Adrenal gland (tissue), 12 donors: Measurements from ENCODE around the gene NUP43. TPM values are rescaled to one million over a fixed set of nuclear protein-coding genes. Genes with fewer than 3 reads are reported as not detected.
"Not testable (repeated sequence)": the region's sequence is repeated elsewhere in the genome, so short reads cannot be mapped to it uniquely, and the experiment has no call there.

Experiments
- DNase-seq, 7 donors: peaks; one replicate each; pipeline ENCODE4 v3.0.0-alpha.2; 2019 to 2020
- H3K27ac ChIP-seq, 5 donors: fragments of 200-600 bp; sonication (generic) in 4 of 5; 1 replicate in 3 of 5; 2 replicates in 2 of 5; pipeline versions ENCODE4 v1.5.1 to v1.8.0; 2016 to 2020; ENCODE audit warnings: mild to moderate bottlenecking in 1 of 5
- H3K27me3 ChIP-seq: fragments of 200-600 bp; 2 replicates; pipeline ENCODE4 v1.8.0; 2021
- H3K36me3 ChIP-seq, 2 donors: fragments of 200-600 bp; replicated peaks in 1 of 2; 1 replicate in 1 of 2; 2 replicates in 1 of 2; pipeline versions ENCODE4 v1.5.1 to v1.8.0; 2018 to 2022
- H3K4me1 ChIP-seq, 2 donors: fragments of 200-600 bp; replicated peaks in 1 of 2; 1 replicate in 1 of 2; 2 replicates in 1 of 2; pipeline versions ENCODE4 v1.5.1 to v1.8.0; 2018 to 2021
- H3K4me3 ChIP-seq, 4 donors: fragments of 200-600 bp; sonication (generic) in 3 of 4; one replicate each; pipeline ENCODE4 v1.5.1; 2016 to 2018
- H3K9me3 ChIP-seq, 3 donors: fragments of 200-600 bp; sonication (generic) in 1 of 3; replicated peaks in 1 of 3; 1 replicate in 2 of 3; 2 replicates in 1 of 3; pipeline versions ENCODE4 v1.5.1 to v1.8.0; 2016 to 2021
- POLR2A ChIP-seq, 2 donors: fragments of 450-650 bp; IDR thresholded peaks; one replicate each; pipeline ENCODE4 v1.6.1; 2017; ENCODE audit warnings: antibody characterized with exemption in 2 of 2, mild to moderate bottlenecking in 2 of 2, moderate library complexity in 1 of 2
- WGBS, 4 donors: extraction: QIAGEN DNeasy Blood & Tissue Kit in 2 of 4; methylation state at CpG; one replicate each; pipeline versions ENCODE4 v1.1.5 to v1.1.7; 2013 to 2017; 5-methylcytosine and 5-hydroxymethylcytosine counted together
- intact Hi-C, 2 donors: fragments of 100-400 bp; cut with DNase I; formaldehyde crosslinking; loops; one replicate each; pipeline versions ENCODE4 v1.14.1 to v1.15.0; 2022 to 2023
- polyA plus RNA-seq, 3 donors: library from polyadenylated mRNA; stranded (reverse); fragments of 200-250 nt in 2 of 3; fragments of 350-450 nt in 1 of 3; fragmentation: Illumina TruSeq in 1 of 3; extraction: RNeasy Lipid Tissue Mini Kit (QIAGEN cat#74804) in 1 of 3; gene quantifications; one replicate each; pipeline ENCODE4 v1.2.3, GENCODE V29; 2013 to 2014
- total RNA-seq, 9 donors: library from RNA; depleted of rRNA in 4 of 9; stranded (reverse); fragments of >200 nt in 4 of 9; fragments of 120-200 nt in 1 of 9; fragmentation: NEBNext Ultra II Directional in 1 of 9; extraction: Animal tissue kit (Norgen Biotek cat#: 25700) in 1 of 9; gene quantifications; one replicate each; pipeline versions ENCODE4 v1.1.0 to v1.2.4, GENCODE V29; 2013 to 2023
- TF ChIP-seq, protein P1 (sequence below), 6 experiments: fragments of 450-650 bp in 4 of 6; fragments of 200-600 bp in 2 of 6; sonication (generic) in 1 of 6; IDR thresholded peaks; 1 replicate in 5 of 6; 2 replicates in 1 of 6; pipeline versions ENCODE4 v1.5.1 to v1.8.0; 2016 to 2021; ENCODE audit warnings: antibody characterized with exemption in 6 of 6, mild to moderate bottlenecking in 2 of 6, moderate library complexity in 1 of 6
- donor health status: healthy with polysubstance abuse.
- donor health status: Bipolar disorder and iron deficiency.
- donor health status: DM: yes; HTN: yes; CAD: no.
- donor health status: DM: no; HTN: no; CAD: no.
- donor health status: DM: no; HTN: no; CAD: no.
- donor health status: DM: yes; HTN: yes; CAD: no.

Gene NUP43
- total and polyA plus RNA-seq, 12 donors = 6.2 to 36.2 (median 23.5) TPM

DNA sequence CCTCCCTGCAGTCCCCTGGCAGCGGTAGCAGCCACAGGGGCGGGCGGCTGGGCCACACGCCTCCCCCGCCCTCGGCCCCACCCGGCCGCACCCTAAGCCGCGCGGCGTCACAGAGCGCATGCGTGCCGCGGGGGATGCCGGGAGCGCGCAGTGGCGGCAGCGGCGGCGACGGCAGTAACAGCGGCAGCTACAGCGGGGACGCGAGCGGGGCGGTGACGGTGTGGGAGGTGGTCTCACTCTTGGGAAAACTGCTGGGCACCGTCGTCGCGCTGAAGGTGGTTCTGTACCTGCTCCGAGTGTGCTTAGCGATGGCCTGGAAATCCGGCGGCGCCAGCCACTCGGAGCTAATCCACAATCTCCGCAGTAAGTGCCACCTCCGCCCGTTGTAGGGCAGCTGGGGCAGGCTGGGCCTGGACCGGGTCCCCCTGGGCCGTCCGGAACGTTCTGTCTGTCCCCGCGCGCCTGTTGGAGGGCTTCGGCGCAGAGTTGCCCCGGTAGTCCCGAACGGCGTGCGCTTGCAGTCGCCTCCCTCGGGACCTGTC is 3.3 kb upstream of the NUP43 start, which contains the start of gene PCMT1:
Gene PCMT1, plus strand, starts transcription at position 148 of the 542 bp plus-strand sequence. Its CDS starts 161 bp downstream, at position 309.
- DNase-seq = peak; percentile 88 to 94 (median 92)
- TF ChIP-seq, protein P1, sequence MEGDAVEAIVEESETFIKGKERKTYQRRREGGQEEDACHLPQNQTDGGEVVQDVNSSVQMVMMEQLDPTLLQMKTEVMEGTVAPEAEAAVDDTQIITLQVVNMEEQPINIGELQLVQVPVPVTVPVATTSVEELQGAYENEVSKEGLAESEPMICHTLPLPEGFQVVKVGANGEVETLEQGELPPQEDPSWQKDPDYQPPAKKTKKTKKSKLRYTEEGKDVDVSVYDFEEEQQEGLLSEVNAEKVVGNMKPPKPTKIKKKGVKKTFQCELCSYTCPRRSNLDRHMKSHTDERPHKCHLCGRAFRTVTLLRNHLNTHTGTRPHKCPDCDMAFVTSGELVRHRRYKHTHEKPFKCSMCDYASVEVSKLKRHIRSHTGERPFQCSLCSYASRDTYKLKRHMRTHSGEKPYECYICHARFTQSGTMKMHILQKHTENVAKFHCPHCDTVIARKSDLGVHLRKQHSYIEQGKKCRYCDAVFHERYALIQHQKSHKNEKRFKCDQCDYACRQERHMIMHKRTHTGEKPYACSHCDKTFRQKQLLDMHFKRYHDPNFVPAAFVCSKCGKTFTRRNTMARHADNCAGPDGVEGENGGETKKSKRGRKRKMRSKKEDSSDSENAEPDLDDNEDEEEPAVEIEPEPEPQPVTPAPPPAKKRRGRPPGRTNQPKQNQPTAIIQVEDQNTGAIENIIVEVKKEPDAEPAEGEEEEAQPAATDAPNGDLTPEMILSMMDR (IDR thresholded peaks at IDR 0.05) = no peak
- TF ChIP-seq POLR2A (IDR thresholded peaks at IDR 0.05) = peak; percentile 62 to 94
- H3K36me3 ChIP-seq = no peaks in the 10 kb centered on the region
- peak within 1 kb of the TSS; percentile 58 to 90 (median 86) for H3K4me3 ChIP-seq
- H3K9me3 ChIP-seq = no peaks in the 10 kb centered on the region
- H3K27ac ChIP-seq = peak within 1 kb of the TSS; percentile 43 to 95 (median 89)
- H3K4me1 ChIP-seq = peaks cover 15 to 33% of the 10 kb centered on the region in 2 donors
- WGBS, 4 donors = 0% methylated on average over 1 to 60 of the region's 60 CpGs; no CpG with 5 or more reads in 1 of the 4 donors
- H3K27me3 ChIP-seq = no peaks in the 10 kb centered on the region
- intact Hi-C loops = no loop called here

- H3K4me3 ChIP-seq = peak overlapping the region in 2 of 4 donors; percentile 86 to 90
- H3K9me3 ChIP-seq, H3K36me3 ChIP-seq, intact Hi-C loops, DNase-seq, H3K27me3 ChIP-seq: not testable (repeated sequence)
- H3K27ac ChIP-seq = peak overlapping the region; percentile 43 to 95 (median 89)
- H3K4me1 ChIP-seq = peaks cover 15 to 33% of the 10 kb centered on the region in 2 donors
- 0% methylated on average over 18 to 25 of the region's 38 CpGs; no CpG with 5 or more reads in 1 of the 4 donors for WGBS, 4 donors
Measured at GRCh38 chr6:149749082-149749593, 2.8 kb upstream of the NUP43 start.

DNA sequence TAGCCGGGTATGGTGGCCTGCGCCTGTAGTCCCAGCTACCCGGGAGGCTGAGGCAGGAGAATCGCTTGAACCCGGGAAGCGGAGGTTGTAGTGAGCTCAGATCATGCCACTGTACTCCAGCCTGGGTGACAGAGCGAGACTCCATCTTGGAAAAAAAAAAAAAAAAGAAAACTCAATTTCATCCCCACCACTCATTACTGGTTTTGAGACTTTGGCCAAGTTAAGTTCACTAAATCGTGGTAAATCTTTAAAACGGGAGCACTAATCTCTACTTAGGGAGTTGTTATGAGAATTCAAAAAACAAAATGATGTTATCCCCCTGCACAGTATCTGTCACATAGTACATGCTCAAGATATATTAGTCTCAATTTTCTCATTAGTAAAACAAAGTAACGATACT is 1.1 kb downstream of the NUP43 start:
- H3K4me1 ChIP-seq, H3K27me3 ChIP-seq, H3K27ac ChIP-seq, intact Hi-C loops, H3K9me3 ChIP-seq, DNase-seq: not testable (repeated sequence)
- WGBS, 4 donors = 65 to 82% (median 79%) methylated on average over 10 of the region's 10 CpGs
- peak overlapping the region in 1 of 4 donors; percentile 93 for H3K4me3 ChIP-seq
- H3K36me3 ChIP-seq = peaks cover 0 to 31% of the 10 kb centered on the region in 2 donors

- no peaks in the 10 kb centered on the region for H3K9me3 ChIP-seq
- WGBS, 4 donors = 100% methylated on average over 1 of the region's 1 CpG
- no peak overlapping the region for H3K27ac ChIP-seq
- TF ChIP-seq, protein P1 (IDR thresholded peaks at IDR 0.05) = no peak
- no peak for TF ChIP-seq POLR2A (IDR thresholded peaks at IDR 0.05)
- no peak overlapping the region for H3K4me3 ChIP-seq
- H3K36me3 ChIP-seq = peaks cover 0 to 57% of the 10 kb centered on the region in 2 donors
- intact Hi-C loops = loop anchor here in 1 of 2 donors (10.0 kb wide), 1 partner anchor 90 kb away; no protein-coding TSS in a partner anchor
- no peaks in the 10 kb centered on the region for H3K4me1 ChIP-seq
- DNase-seq = no peak
- no peaks in the 10 kb centered on the region for H3K27me3 ChIP-seq
Measured at GRCh38 chr6:149734915-149735314, 11.4 kb downstream of the NUP43 start.

GRCh38 chr6:149733089-149733720 is 13.1 kb downstream of the NUP43 start:
- H3K27ac ChIP-seq = no peak overlapping the region
- TF ChIP-seq POLR2A (IDR thresholded peaks at IDR 0.05) = no peak
- TF ChIP-seq, protein P1 (IDR thresholded peaks at IDR 0.05) = no peak
- no peaks in the 10 kb centered on the region for H3K27me3 ChIP-seq
- intact Hi-C loops = loop anchor here in 1 of 2 donors (10.0 kb wide), 1 partner anchor 92 kb away; no protein-coding TSS in a partner anchor
- H3K9me3 ChIP-seq = no peaks in the 10 kb centered on the region
- DNase-seq = no peak
- H3K4me1 ChIP-seq = no peaks in the 10 kb centered on the region
- H3K36me3 ChIP-seq = peaks cover 0 to 58% of the 10 kb centered on the region in 2 donors
- H3K4me3 ChIP-seq = no peak overlapping the region
- WGBS, 4 donors = 83 to 93% (median 89%) methylated on average over 2 of the region's 2 CpGs
